H9 (cell line): ENCODE data around the gene PPP2R2B. TPM values are rescaled to one million over a fixed set of nuclear protein-coding genes. Genes with fewer than 3 reads are reported as not detected.

ENCODE experiments used
- DNase-seq: peaks from one replicate; pipeline ENCODE4 v3.0.0-alpha.2; 2017
- H2AFZ ChIP-seq: one replicate; pipeline ENCODE4 v1.6.1; 2013; ENCODE audit warnings: mild to moderate bottlenecking, low read length, control low read depth, moderate library complexity
- H2AK5ac ChIP-seq: 2 replicates; pipeline ENCODE4 v1.6.1; 2013; ENCODE audit warnings: low read length, control low read depth, mixed read lengths; ENCODE audit not compliant: insufficient read length
- H2BK120ac ChIP-seq: one replicate; pipeline ENCODE4 v1.6.1; 2013; ENCODE audit warnings: low read depth, mild to moderate bottlenecking, low read length, control low read depth, inconsistent platforms; ENCODE audit not compliant: poor library complexity, severe bottlenecking
- H2BK12ac ChIP-seq: 2 replicates; pipeline ENCODE4 v1.6.1; 2013; ENCODE audit warnings: low read length, control low read depth, mixed read lengths, low read depth; ENCODE audit not compliant: insufficient read length
- H2BK15ac ChIP-seq: 2 replicates; pipeline ENCODE4 v1.6.1; 2013; ENCODE audit warnings: low read depth, low read length, control low read depth
- H2BK20ac ChIP-seq: one replicate; pipeline ENCODE4 v1.6.1; 2013; ENCODE audit warnings: low read depth, mild to moderate bottlenecking, low read length, control low read depth, inconsistent platforms; ENCODE audit not compliant: poor library complexity, severe bottlenecking
- H2BK5ac ChIP-seq: 2 replicates; pipeline ENCODE4 v1.6.1; 2013; ENCODE audit warnings: low read length, control low read depth, mixed read lengths; ENCODE audit not compliant: insufficient read length
- H3K14ac ChIP-seq: 2 replicates; pipeline ENCODE4 v1.6.1; 2013; ENCODE audit warnings: low read length, control low read depth; ENCODE audit not compliant: insufficient read depth
- H3K18ac ChIP-seq: 2 replicates; pipeline ENCODE4 v1.6.1; 2013; ENCODE audit warnings: low read depth, mild to moderate bottlenecking, mixed read lengths, low read length, control low read depth; ENCODE audit not compliant: insufficient read length
- H3K23ac ChIP-seq: 2 replicates; pipeline ENCODE4 v1.6.1; 2013; ENCODE audit warnings: low read length, control low read depth, mixed read lengths, low read depth; ENCODE audit not compliant: insufficient read length
- H3K23me2 ChIP-seq: 2 replicates; pipeline ENCODE4 v1.6.1; 2013; ENCODE audit warnings: low read depth, mild to moderate bottlenecking, mixed read lengths, low read length, control low read depth; ENCODE audit not compliant: insufficient read length, poor library complexity, severe bottlenecking
- H3K27ac ChIP-seq: 2 replicates; pipeline ENCODE4 v1.5.1; 2013; ENCODE audit warnings: low read length, control low read depth, mixed read lengths, low read depth; ENCODE audit not compliant: insufficient read length
- H3K27me3 ChIP-seq: 2 replicates; pipeline ENCODE4 v1.6.1; 2013; ENCODE audit warnings: low read length, control low read depth, inconsistent platforms; ENCODE audit not compliant: insufficient read depth
- H3K4ac ChIP-seq: 2 replicates; pipeline ENCODE4 v1.6.1; 2013; ENCODE audit warnings: low read depth, mild to moderate bottlenecking, control low read depth, inconsistent platforms, low read length, moderate library complexity
- H3K4me1 ChIP-seq: 2 replicates; pipeline ENCODE4 v1.6.1; 2013; ENCODE audit warnings: low read length, control low read depth, inconsistent platforms; ENCODE audit not compliant: insufficient read depth
- H3K4me2 ChIP-seq: 2 replicates; pipeline ENCODE4 v1.6.1; 2013; ENCODE audit warnings: low read length, control low read depth, mixed read lengths; ENCODE audit not compliant: insufficient read length, insufficient read depth
- H3K56ac ChIP-seq: 2 replicates; pipeline ENCODE4 v1.6.1; 2013; ENCODE audit warnings: low read depth, mild to moderate bottlenecking, mixed read lengths, low read length, control low read depth; ENCODE audit not compliant: insufficient read length
- H3K79me1 ChIP-seq: 2 replicates; pipeline ENCODE4 v1.6.1; 2013; ENCODE audit warnings: low read depth, mild to moderate bottlenecking, moderate library complexity, low read length, control low read depth, inconsistent platforms; ENCODE audit not compliant: insufficient read depth, poor library complexity, severe bottlenecking
- H3K79me2 ChIP-seq: 2 replicates; pipeline ENCODE4 v1.6.1; 2013; ENCODE audit warnings: low read length, control low read depth, inconsistent platforms; ENCODE audit not compliant: insufficient read depth
- H3K9ac ChIP-seq: 2 replicates; pipeline ENCODE4 v1.6.1; 2013; ENCODE audit warnings: low read length, control low read depth, mixed read lengths; ENCODE audit not compliant: insufficient read length; ENCODE audit errors: extremely low read depth
- H3K9me3 ChIP-seq: one replicate; pipeline ENCODE4 v1.6.1; 2013; ENCODE audit warnings: low read depth, low read length, inconsistent platforms; ENCODE audit not compliant: control insufficient read depth
- H3T11ph ChIP-seq: one replicate; pipeline ENCODE4 v1.6.1; 2013; ENCODE audit warnings: mild to moderate bottlenecking, low read length, control low read depth, inconsistent platforms
- H4K20me1 ChIP-seq: one replicate; pipeline ENCODE4 v1.6.1; 2013; ENCODE audit not compliant: control insufficient read depth, insufficient read length, insufficient read depth
- H4K5ac ChIP-seq: 2 replicates; pipeline ENCODE4 v1.6.1; 2013; ENCODE audit warnings: low read depth, mild to moderate bottlenecking, mixed read lengths, low read length, control low read depth; ENCODE audit not compliant: insufficient read length
- H4K8ac ChIP-seq: replicated peaks from 2 replicates; pipeline ENCODE4 v1.6.1; 2013; ENCODE audit warnings: low read length, control low read depth, mixed read lengths, low read depth; ENCODE audit not compliant: insufficient read length
- H4K91ac ChIP-seq: 2 replicates; pipeline ENCODE4 v1.6.1; 2013; ENCODE audit warnings: low read depth, mild to moderate bottlenecking, moderate library complexity, mixed read lengths, low read length, control low read depth; ENCODE audit not compliant: insufficient read length
- H3K27ac Mint-ChIP-seq, 3 experiments: 2 replicates in 2 of 3; 3 replicates in 1 of 3; pipeline ENCODE4 v1.8.0; 2020 to 2021; ENCODE audit warnings: mixed read lengths in 3 of 3, mild to moderate bottlenecking in 1 of 3, moderate library complexity in 1 of 3
- H3K27me3 Mint-ChIP-seq: 2 replicates; pipeline ENCODE4 v1.8.0; 2021; ENCODE audit warnings: low read depth, mild to moderate bottlenecking, moderate library complexity, mixed read lengths
- H3K36me3 Mint-ChIP-seq, 3 experiments: 2 replicates in 2 of 3; 3 replicates in 1 of 3; pipeline ENCODE4 v1.8.0; 2020 to 2021; ENCODE audit warnings: low read depth in 3 of 3, mixed read lengths in 3 of 3; ENCODE audit not compliant: insufficient read depth in 1 of 3
- H3K4me1 Mint-ChIP-seq, 2 experiments: 2 replicates each; pipeline ENCODE4 v1.8.0; 2020; ENCODE audit warnings: mixed read lengths in 2 of 2
- H3K4me3 Mint-ChIP-seq, 2 experiments: 2 replicates in 1 of 2; 3 replicates in 1 of 2; pipeline ENCODE4 v1.8.0; 2020 to 2021; ENCODE audit warnings: mild to moderate bottlenecking in 2 of 2, mixed read lengths in 2 of 2, moderate library complexity in 1 of 2
- H3K9me3 Mint-ChIP-seq, 2 experiments: 2 replicates in 1 of 2; 3 replicates in 1 of 2; pipeline ENCODE4 v1.8.0; 2020; ENCODE audit warnings: mild to moderate bottlenecking in 2 of 2, mixed read lengths in 2 of 2, moderate library complexity in 1 of 2
- WGBS: extraction: QIAGEN DNeasy Blood & Tissue Kit; methylation state at CpG from one replicate; pipeline ENCODE4 v1.1.7; 2013; ENCODE audit warnings: missing lambda C conversion rate, low lambda C conversion rate, mixed read lengths; ENCODE audit not compliant: insufficient read length; ENCODE audit errors: extremely low coverage; 5-methylcytosine and 5-hydroxymethylcytosine counted together
- total RNA-seq: library from RNA; stranded (reverse); gene quantifications from 2 replicates; pipeline ENCODE4 v1.2.1, GENCODE V29; 2021
- TF ChIP-seq, protein P1 (sequence below): fragments of 200-600 bp; sonication (generic); conservative IDR thresholded peaks from 3 replicates; pipeline ENCODE4 v1.8.0; 2021; ENCODE audit warnings: antibody characterized with exemption, mild to moderate bottlenecking

The PPP2R2B gene
- total RNA-seq, 1 experiment from 2014 or later = 14.3 TPM

DNA sequence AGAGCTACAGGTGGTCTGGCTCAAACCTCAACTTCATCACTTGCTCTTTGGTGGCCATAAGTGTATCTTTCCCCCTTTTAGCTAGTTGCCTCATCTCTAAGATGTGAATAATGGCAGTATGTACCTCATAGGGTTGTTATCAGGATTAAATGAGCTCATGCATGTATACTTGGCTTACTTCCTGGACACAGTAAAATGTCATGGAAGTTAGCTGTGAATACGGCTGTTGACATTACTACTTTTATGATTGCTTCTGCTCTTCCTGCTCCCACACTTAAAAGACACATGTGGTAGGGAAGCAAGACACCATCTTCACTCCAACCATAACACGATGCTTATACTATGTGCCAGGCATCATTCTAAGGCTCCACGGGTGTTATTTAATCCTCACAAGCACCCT is 248.1 kb downstream of the PPP2R2B start:
- Histone ChIP-seq H3K56ac (no peak overlapping the region), H4K5ac (no peak overlapping the region), H2BK20ac (no peak overlapping the region), H3K27ac (no peak overlapping the region), H4K8ac (no peak overlapping the region), H3K4me2 (no peak overlapping the region), H2BK12ac (no peak overlapping the region), H2AFZ (no peak overlapping the region), H3K4me1 (no peaks in the 10 kb centered on the region; the same call in 1 of the 2 replicates), H2AK5ac (no peak overlapping the region), H3K9ac (no peak overlapping the region), H2BK5ac (no peak overlapping the region), H3K23ac (no peak overlapping the region), H3K23me2 (no peaks in the 10 kb centered on the region), H4K20me1 (no peaks in the 10 kb centered on the region), H3K18ac (no peak overlapping the region), H2BK15ac (no peak overlapping the region), H3K79me2 (no peaks in the 10 kb centered on the region), H3K14ac (no peak overlapping the region), H3K79me1 (no peaks in the 10 kb centered on the region), H3T11ph (no peak overlapping the region), H3K4ac (no peak overlapping the region), H3K9me3 (no peaks in the 10 kb centered on the region), H2BK120ac (no peak overlapping the region), H3K27me3 (no peaks in the 10 kb centered on the region), H4K91ac (no peak overlapping the region)
- peaks cover 10 to 12% of the 10 kb centered on the region in 2 experiments for H3K9me3 Mint-ChIP-seq
- H3K36me3 Mint-ChIP-seq = peaks cover 6 to 36% (median 18%) of the 10 kb centered on the region in 3 experiments
- TF ChIP-seq, protein P1, sequence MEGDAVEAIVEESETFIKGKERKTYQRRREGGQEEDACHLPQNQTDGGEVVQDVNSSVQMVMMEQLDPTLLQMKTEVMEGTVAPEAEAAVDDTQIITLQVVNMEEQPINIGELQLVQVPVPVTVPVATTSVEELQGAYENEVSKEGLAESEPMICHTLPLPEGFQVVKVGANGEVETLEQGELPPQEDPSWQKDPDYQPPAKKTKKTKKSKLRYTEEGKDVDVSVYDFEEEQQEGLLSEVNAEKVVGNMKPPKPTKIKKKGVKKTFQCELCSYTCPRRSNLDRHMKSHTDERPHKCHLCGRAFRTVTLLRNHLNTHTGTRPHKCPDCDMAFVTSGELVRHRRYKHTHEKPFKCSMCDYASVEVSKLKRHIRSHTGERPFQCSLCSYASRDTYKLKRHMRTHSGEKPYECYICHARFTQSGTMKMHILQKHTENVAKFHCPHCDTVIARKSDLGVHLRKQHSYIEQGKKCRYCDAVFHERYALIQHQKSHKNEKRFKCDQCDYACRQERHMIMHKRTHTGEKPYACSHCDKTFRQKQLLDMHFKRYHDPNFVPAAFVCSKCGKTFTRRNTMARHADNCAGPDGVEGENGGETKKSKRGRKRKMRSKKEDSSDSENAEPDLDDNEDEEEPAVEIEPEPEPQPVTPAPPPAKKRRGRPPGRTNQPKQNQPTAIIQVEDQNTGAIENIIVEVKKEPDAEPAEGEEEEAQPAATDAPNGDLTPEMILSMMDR = no peak
- H3K27ac Mint-ChIP-seq = no peak overlapping the region
- H3K27me3 Mint-ChIP-seq = no peaks in the 10 kb centered on the region
- DNase-seq = no peak
- H3K4me3 Mint-ChIP-seq = no peak overlapping the region
- no CpG with 5 or more reads among the region's 3 CpGs for WGBS
- H3K4me1 Mint-ChIP-seq = peaks cover 6 to 13% of the 10 kb centered on the region in 2 experiments
